GM19240 (cell line): ENCODE results near the gene NASP.

Source experiments
- DNase-seq: peaks from one replicate; pipeline ENCODE4 v3.0.0; 2011; ENCODE audit warnings: low spot score; ENCODE audit not compliant: insufficient read length

Gene NASP

DNA sequence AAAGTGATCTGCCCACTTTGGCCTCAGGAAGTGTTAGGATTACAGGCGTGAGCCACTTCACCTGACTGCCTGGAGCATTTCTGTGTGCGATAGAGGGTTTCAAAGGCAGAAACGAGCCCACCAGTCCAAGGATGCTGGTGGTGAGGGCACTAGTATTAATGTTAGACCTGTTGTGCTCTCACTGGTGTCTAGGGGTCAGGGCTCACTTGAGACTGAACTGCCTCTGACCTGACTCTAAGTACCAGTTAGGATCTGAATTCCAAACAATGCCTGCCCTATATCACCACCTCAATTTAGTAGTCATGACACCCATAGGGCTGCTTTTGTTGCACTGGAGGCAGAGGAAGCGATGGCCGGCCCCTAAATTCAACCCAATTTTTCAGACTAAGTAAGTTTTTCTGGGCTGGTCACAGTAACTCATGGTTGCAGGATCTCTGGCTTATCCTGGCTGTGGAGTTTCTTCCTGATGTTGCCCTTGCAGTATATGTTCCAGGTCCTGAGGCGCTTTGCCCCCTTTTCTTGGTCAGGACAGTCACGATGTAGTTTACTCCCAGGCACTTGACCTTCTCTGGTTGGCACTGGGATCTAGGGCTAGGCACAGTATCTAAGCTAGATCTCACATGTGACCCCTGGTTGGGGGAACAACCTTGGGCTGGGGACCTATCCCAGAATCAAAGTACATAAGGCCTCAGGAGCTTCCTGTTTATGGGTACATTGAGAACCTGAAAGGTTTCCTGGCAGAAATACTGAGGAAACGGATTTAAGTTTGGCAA is 35.5 kb downstream of the NASP start:
- DNase-seq: no peak

- no peak for DNase-seq
These were observed 37.0 kb downstream of the NASP start for GRCh38 chr1:45620588-45621500.

GRCh38 chr1:45621501-45621836 is 37.6 kb downstream of the NASP start:
- DNase-seq: no peak

DNA sequence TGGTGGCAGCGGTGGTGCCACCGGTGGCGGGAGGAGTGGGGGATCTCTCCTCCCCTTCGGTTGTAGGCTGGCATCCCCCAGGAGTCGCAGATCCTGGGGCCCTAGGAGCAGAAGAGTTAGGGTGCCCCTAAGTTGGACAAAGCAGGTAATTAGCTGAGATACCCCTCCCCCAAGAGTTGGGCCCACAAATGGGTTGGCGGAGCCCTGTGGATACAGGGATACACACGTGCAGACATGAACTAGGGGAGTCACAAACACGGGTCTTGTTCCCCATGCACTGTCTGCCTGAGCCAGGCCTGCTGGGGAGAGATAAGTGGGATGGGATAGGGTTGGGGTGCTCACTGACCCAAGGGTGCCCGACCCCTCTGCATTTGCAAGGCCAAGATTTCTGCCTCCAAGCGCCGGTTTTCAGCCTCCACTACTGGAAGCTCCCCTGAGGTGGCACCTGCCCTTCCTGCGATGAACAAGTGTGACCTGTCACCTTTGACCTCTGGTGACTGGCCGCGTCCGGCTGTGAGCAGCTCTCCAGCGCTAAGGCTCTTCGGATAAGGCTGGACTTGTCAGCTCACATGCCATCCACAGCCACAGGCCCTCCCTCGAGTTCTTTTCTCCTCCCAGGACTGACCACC is 38.2 kb downstream of the NASP start:
- no peak for DNase-seq

- DNase-seq: no peak
These were observed 38.9 kb downstream of the NASP start for GRCh38 chr1:45622524-45623394.

DNA sequence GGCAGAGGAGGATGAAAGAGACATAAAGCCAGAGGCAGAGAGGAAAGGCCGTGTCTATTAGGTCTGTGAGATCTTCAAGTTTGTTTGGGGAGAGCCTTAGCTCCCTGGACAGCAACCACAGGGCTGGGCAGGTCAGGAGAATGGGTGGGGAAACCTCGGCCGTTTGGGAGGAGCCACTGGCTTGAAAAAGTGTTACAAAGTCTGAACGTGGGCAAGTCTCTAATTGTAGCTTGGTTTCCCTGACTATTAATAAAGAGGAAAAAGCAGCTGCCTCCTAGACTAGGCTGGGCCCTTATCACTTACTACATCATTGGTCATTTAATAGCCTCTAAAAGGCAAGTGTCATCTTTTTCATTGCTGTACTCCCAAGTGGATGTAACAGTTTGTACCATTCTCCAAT is 40.1 kb downstream of the NASP start, which contains the start of gene CCDC17:
Gene CCDC17, minus strand, starts transcription at position 83 of the 400 bp plus-strand sequence. CDS start 145 bp downstream, outside the sequence.
- DNase-seq: no peak

DNA sequence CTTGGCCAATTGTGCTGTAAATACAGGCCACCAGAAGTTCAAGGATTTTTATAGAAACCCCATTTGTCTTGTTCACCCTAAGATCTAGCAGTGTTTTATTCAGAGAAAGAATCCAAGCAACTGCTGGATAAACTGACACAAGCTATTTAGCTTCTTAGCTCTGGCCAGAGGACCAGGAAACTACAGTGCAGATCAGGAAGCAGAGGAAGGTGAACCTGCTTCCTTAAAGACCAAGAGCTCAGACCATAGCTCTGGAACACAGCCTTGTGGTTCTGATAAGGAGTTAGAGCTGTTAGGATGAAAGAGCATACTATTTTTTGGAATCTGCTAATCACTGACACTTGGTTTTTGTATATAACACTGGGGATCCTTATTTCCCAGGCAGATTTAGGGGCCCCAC is 45.2 kb downstream of the NASP start:
- DNase-seq: no peak

DNA sequence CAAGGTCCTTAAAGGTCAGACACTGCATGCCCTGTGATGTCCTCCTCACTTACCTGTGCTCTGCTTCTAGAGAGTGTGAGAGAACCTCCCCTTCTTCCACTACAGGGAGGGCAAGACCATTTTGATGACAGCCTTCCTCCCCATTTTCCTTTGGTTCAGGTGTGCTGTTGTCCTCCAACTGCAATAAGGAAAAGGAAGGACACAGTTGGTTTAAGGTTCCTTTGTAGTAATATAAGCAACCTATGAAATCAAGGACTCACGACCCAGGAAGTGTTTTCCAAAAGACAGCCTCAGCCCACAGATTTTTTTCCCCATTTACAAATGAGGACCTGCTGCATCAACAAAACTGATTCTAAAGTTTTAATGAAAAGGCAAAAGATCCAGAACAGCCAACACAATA is 46.6 kb downstream of the NASP start:
- DNase-seq: no peak

- no peak for DNase-seq
These were observed 51.4 kb downstream of the NASP start for GRCh38 chr1:45635211-45635610.

DNA sequence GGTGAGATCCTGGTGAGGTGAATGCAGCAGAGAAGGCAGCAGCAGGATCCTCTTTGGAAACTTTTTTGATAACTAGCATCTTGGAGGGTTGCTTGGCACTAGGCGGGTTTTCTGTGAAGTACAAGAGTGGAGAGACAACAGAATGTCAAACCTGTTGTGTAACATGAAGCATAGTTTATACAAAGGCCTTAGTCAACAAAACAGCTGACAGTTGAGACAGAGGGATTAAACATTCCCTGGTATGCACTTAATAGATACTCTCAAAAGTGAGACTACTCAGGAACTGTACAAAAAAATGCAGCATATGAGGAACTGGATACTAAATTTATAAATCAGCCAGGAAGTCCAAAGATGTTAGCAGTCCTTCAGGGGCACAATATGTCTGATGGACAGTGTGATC is 56.5 kb downstream of the NASP start:
- no peak for DNase-seq

DNA sequence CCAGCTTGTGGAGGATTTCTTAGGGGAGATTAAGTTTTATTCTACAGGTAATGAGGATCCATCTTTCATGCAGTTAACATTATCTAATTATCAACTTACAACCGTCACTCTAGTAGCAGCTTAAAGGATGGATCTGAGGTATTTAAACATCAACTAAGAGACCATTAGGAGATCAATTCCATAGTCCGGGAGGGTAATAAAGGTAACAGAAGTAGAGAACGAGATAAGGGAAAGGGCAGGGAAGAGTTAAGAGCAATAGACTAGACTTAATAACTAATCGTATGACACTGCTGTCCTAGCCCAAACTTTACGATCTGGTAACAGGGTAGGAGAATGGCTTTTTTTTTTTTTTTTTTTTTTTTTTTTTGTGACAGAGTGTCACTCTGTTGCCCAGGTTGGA is 59.5 kb downstream of the NASP start:
- no peak for DNase-seq

DNA sequence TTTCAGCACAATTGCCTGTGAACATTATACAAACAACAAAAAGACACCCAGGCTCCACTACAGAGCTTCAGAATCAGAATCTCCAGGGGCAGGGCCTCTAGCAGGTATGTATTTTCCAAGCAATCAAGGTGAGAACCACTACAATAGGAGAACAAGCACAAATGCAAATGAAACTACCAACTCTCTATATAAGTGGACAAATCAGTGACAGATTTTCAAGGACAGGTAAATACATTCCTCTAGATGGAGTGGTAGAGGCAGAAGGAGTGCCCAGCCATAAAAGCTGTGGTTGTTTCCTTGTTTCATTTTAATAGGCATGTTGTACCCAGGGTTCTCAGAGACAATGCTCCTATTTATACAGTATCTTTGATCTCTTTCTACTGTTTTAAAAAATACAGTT is 60.1 kb downstream of the NASP start:
- no peak for DNase-seq

GRCh38 chr1:45644661-45645060 is 60.8 kb downstream of the NASP start:
- DNase-seq: no peak

DNA sequence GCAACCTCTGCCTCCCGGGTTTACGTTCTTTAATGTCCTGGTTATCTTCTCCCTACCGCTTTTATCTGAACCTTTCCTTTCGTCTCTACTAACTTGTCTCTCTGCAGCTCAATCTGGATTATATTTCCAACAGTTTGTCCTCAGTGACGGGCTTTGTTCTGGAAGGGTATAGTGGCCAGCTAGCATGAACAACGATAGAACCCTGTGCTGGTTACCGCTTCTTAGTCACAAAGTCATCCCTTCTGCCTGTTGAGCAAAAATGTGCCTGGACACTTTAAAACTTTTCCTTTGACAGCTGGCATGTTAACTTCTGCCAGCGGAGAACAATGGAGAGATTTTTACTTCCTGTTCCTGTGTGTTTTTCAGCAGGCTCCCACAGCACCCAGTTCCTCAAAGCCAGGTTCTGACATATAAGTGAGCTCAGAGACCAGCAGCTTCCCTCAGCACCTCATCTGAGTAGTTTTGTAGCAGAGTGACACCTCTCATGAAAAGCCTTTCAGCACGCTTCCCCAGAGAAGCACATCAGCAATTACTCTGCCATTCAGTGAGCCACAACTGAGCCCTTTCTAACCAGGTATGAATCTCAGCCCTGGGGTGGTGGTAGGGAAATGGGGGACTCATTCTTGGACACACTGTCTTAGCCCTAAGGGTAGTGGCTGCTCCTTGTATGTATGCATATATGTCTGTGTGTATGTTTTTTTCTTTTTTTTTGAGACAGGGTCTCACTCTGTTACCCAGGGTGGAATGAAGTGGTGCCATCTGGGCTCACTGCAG is 63.6 kb downstream of the NASP start:
- no peak for DNase-seq

GRCh38 chr1:45654540-45655280 is 70.9 kb downstream of the NASP start:
- no peak for DNase-seq

DNA sequence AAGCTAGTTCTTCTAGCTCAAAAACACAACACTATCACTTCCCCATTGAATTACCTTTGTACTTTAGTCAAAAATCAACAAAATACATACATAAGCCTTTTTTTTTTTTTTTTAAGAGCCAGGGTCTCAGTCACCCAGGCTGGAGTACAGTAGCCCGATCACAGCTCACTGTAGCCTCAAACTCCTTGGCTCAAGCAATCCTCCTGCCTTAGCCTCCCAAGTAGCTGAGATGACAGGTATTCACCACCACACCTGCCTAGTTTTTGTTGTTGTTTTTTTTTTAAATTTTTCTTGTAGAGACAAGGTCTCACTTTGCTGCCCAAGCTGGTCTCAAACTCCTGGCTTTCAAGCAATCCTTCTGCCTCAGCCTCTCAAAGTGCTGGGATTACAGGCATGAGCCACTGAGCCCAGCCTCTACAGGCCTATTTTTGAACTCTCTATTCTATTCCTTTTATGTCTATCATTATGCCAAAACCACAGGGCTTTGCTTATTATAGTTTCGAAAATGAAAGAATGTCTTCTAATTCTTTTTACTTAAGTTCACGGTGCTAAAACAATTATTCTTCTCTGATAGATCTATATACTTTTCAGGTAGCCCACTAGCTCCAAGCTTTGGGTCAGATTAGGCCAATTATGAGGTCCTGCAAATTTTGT is 72.9 kb downstream of the NASP start:
- DNase-seq: no peak

DNA sequence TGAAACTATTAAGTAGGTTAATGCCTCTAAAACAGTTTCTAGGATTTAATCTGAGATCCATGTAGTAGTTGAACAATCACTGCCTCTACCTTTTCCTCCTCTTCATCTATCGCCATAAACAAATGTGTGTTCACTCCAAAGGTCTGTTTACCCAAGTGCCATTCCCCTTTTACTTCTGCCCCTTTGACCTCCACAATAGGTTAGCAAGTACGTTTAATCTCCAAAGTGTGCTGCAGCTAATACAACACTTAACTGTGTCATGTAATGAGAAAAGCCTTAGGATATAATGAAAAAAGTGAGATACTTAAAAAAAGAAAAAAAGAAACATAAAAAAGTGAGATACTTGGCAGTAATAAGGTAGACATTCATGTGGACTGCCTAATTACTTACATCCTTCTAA is 74.3 kb downstream of the NASP start:
- DNase-seq: no peak

DNA sequence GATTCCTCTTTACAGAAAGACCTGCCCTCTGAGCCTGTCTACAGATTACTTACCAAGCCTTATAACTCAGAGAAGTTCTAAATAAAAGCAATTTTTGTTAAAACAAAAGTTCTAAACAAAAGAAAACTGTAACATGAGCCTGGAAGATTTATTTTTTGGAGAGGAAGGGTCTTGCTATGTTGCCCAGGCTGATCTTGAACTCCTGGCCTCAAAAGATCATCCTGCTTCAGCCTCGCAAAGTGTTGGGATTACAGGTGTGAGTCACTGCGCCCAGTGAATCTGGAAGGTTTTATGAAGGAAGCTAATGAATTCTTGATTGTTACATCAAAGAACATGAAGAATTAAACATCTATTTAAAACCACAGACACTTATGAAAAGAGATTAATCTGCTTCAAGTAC is 75.4 kb downstream of the NASP start:
- no peak for DNase-seq

GRCh38 chr1:45660336-45660735 is 76.5 kb downstream of the NASP start:
- DNase-seq: no peak
